NT2/D1 (cell line): ENCODE results near the gene CTNNA3.

Experiments
- SUZ12 ChIP-seq: IDR thresholded peaks from 2 replicates; pipeline ENCODE4 v1.6.1; 2011; ENCODE audit not compliant: insufficient read length, insufficient read depth; ENCODE audit errors: extremely low read depth
- ZNF274 ChIP-seq: IDR thresholded peaks from 2 replicates; pipeline ENCODE4 v1.6.1; 2011; ENCODE audit warnings: mild to moderate bottlenecking, low read depth, low read length

- TF ChIP-seq ZNF274 (no peak), SUZ12 (no peak)
These were observed 473.1 kb downstream of the CTNNA3 start for GRCh38 chr10:67222934-67223333.
